ENCODE results near the gene VAMP8.
"Not testable (repeated sequence)": the region's sequence is repeated elsewhere in the genome, so short reads cannot be mapped to it uniquely, and the experiment has no call there.

VAMP8 gene

DNA sequence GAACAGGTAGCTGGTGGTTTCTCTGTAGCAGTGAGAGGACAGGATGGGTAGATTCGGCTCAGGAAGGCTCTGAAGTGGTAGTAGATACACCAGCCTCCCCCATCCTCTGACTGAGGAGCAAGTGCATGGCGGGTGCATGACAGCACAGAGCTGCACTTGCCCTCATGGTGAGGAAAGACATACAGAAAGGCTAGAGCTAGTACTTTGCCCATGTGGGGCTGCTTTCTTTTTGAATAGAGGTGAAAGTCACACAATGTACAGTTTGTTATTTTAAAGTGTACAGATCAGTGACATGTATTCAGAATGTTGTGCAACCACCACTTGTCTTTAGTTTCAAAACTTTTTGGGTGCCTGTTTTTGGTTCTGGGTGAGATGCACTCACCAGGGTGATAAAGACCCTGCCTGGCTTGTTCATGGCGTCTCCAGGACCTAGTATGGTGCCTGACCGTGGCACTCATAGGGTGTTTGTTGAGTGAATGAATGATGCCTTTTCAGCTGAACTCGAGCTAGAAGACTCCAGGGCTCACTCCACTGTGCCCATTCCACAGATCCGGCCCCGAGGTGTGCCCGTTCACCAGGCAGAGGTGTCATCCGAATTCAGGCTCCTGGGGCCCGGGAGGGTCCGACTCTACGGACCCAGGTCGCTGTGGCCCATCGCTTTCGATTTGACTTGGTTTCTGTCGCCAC is 6.4 kb downstream of the VAMP8 start:
- peak; percentile 42 for DNase-seq

DNA sequence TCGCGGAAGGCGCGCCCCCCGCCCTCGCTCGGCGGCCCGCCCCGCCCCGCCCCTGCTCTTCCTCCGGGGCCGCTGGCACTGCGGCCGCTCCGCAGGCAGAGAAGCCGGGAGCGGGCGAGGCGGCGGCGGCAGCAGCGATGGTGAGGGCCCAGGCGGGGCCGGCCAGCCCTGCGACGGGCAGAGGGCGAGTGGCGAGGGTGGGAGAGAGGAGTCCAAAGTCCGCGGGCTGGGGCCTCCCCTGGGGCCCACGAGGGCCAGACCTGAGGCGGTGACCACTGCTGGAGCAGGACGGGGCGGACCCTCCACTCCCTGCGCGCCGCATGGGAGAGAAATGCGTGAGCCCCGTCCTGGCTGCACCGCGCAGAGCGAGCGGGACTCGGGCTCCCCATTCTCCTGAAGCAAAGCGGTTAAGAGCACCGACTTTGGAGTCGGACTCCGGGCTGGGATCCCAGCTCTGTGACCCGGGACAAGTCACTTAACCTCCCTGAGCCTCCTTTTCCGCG is 7.0 kb downstream of the VAMP8 start, which contains the start of gene VAMP5:
Gene VAMP5, plus strand, starts transcription at position 78 of the 503 bp plus-strand sequence. Its CDS starts 60 bp downstream, at position 138.
- DNase-seq = peak; percentile 31

DNA sequence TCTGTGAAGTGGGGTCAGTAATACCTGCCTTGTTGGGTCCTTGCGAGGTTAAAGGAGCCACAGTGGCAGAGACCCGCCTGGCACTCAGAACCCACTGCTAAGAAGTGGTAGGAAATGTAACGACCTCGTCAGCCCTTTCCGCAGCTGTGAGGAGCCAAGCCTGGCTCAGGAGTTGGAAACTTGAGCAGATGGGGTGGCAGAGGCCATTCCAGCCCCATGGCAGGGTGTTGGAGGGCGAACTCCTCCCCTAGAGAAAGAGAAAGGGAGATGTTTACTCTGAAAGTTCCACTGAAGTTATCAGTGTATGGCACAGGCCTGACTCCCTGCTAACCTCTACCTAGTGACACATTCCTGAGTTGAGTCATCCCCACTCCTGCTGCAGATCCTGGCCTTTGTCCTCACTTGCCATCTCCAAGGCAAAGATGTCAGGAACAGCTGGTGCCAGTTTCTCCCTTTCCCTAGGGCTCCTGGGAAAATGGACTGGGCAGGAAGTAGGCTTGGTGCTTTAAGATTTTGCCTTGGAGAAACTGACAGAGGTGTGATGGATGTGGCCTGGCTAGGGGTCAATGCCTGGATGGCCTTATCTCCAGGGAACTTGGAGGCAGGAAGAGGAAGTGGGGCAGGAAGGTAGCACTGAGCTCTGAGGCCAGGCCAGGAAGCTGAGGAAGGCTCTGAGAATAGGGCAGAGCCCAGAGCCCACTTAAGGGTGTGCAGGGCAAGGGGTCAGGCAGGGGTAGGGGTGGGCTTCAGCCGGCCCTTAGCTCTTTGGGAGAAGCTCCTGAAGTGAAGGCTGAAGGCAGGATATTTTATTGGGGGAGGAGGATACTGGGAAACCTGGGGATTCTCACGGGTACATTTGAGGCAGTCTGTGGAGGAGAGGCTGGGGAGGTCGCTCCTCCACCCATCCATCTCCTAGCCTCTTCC is 7.7 kb downstream of the VAMP8 start:
- DNase-seq = peak; percentile 46

DNA sequence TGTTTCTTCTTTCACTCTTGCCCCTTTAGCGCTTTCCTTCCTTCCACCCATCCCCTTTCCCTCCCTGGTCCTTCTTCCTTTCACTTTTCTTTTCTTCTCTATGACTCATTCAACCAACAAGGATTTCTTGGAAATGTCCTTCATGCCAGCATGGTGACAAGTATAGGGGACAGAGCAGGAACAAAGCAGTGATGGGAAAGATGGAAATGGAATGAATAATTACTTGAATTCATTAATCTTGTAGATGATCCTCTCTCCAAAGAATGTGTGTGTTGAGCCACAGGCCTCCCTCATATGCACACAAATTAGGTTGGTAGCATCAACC is 8.4 kb downstream of the VAMP8 start:
- DNase-seq = no peak

DNA sequence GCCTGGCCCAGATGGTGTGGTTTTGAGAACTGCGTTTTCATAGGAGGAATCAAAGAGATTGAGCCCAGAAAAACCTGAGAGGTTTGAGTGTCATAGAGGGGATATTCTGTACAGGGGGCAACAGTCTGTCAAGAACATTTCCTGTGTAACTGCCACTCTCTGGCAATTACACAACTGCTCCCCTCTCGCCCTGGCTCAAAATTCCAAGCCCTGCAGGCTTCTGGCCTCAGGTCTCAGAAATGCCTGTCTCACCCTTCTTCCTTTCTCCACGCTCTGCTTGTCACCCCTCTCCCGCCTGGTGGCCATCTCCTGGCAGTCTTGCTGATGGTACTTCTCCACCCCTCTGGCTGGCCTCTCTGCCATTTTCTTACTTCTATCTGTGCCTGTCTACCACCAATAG is 10.8 kb downstream of the VAMP8 start:
- no peak for DNase-seq

DNA sequence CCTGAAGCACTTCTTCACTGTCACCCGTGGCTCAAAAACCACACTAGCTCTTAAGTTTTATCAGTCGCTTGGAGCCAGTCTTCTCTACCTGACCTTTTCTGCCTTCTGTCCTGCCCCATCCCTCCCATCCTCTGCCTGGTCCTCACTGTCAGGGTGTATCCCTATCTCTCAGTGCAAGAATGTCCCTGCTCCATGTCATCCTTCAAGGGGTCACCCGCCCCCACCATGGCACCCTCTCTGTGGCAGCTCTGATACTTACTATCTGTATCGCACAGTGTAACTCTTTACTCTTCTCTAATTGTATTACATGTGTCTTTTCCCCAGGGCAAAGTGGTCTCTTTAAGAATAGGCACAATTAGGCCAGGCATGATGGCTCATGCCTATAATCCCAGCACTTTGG is 11.3 kb downstream of the VAMP8 start:
- no peak for DNase-seq

DNA sequence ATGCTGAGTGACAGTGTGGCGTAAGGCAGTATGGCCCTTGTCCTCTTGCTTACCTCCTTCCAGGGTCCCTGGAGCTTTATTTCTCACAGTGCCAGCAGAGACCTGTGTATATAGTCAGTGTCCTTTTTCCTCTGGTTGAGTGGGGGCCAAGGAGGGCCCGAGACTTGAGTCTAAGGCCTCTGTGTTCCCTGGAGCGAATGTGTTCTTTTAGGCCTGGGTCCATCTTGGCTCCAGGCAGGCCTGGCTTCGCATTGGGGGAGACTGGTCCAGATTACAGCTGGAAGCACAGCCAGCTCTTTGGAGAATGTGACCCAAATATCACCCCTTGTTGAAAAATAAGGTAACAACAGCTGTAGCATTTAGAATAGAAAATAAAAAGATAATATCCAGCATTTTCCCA is 11.8 kb downstream of the VAMP8 start:
- no peak for DNase-seq

DNA sequence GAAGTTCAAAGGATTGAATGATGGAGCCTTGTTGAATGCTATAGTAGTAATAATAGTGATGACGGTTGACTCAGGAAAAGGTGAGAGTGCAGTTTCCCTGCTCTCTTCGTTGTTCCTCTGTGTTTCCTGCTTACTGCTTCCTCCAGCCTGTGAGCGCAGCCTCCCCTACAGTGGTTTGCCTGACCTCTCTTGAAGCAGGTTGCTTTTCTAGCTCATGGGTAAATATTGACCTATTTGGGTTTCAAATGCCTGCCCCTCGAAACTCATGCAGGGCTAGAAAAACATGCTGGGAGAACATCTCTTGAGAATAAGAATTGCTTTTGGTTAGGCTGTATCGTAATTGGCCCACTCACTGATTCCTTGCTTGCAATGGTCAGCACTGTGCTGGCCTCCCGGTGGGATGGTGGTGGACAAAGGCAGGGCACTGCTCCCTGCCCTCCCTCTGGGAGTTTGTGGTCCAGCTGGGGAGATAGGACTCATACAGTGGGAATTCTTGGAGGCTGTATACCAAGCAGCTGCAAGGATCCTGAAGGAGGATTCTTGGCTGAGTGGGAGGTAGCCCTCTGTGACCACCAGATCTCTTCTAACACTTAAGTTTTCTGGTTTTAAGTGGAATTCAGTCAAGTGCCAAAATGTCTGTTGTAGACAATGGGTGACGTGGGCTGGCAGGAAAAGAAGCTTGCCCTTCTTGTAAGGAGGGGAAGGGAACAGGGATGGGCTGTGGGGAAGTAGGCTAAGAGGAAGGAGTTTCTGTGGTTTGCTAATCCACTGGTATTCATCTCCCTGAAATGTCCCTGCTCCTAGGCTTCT is 12.8 kb downstream of the VAMP8 start:
- no peak for DNase-seq

DNA sequence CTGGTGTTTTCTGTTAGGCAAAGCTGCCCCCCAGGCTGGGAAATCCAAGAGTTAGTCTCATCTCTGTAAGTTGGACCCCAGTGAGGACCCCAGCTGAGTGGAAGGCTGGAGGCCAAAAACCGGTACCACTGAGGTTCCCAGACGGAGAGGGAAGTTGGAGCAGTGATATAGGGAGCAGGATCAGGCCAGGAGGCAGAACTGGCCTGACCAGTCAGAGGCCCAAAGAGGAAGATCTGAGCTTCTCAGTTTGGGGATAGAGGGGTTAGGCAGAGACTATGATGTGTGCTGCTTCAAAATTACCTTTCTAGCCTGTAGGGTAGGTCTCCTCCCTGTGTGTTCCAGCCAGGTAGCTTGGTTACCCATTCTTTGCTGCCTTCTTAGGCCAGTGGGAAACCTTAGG is 13.6 kb downstream of the VAMP8 start:
- DNase-seq = no peak

DNA sequence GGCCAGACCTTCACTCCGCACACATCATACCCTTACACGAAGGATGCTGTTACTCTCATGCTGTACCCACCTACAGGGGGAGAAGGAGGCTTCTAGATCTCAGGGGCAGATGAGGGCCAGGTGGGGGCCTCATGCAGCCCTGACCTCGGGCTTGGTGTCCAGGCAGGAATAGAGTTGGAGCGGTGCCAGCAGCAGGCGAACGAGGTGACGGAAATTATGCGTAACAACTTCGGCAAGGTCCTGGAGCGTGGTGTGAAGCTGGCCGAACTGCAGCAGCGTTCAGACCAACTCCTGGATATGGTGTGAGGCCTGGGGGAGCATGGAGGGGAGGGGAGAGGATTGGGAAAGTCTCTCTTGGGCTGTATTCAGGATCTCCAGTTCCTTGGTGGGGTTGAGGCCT is 14.2 kb downstream of the VAMP8 start:
- no peak for DNase-seq

DNA sequence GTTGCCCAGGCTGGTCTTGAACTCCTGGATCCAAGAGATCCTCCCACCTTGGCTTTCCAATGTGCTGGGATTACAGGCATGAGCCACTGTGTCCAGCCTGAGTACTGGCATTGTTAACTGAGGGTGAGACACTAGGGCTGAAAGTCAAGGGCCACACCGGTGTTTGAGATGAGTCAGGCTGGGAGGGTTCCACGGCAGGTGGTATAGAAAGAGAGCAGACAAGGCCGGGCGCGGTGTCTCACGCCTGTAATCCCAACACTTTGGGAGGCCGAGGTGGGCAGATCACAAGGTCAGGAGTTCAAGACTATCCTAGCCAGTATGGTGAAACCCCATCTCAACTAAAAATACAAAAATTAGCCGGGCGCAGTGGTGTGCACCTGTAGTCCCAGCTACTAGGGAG is 14.9 kb downstream of the VAMP8 start:
- not testable (repeated sequence) for DNase-seq

DNA sequence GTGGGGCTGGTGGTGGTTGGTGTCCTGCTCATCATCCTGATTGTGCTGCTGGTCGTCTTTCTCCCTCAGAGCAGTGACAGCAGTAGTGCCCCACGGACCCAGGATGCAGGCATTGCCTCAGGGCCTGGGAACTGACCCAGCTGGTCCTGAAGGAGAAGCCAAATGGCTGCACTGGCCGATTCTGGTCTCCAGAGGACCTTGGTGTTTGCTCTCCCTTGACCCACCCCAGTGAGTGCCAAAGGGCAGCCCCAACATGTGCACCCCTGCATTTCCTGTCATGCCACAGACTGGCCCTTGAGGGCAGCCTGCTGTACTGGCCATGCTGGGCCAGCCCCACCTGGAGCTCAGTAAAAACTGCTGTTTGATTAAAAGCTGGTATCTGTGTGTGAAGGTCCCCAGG is 15.6 kb downstream of the VAMP8 start:
- no peak for DNase-seq

DNA sequence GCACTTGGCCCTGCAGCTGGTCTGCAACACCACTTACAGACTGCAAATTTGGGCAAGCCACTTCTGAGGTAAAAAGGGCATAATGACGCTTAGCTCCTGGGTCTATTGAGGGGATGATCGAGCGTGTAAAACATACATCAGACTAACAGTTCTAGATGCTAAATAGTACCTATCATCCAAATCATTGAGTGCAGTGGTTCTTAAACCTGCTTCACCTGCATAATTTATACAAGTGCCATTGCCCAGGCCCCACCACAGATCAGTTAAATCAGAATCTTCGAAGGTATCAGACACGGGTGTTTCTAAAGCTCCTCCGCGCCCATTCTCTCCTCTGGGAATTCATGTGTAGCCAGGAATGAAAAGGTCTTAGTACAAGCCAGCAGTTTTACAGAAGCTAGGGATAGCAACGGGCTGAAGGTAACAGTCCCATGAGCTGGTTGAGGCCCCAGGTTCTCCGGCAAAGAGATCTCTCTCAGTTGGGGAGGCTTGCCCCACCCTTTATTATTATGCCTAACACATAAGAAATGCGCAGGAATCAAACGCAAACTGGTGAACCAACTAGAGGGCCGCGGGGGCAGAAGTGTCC is 17.4 kb downstream of the VAMP8 start:
- DNase-seq = no peak

DNA sequence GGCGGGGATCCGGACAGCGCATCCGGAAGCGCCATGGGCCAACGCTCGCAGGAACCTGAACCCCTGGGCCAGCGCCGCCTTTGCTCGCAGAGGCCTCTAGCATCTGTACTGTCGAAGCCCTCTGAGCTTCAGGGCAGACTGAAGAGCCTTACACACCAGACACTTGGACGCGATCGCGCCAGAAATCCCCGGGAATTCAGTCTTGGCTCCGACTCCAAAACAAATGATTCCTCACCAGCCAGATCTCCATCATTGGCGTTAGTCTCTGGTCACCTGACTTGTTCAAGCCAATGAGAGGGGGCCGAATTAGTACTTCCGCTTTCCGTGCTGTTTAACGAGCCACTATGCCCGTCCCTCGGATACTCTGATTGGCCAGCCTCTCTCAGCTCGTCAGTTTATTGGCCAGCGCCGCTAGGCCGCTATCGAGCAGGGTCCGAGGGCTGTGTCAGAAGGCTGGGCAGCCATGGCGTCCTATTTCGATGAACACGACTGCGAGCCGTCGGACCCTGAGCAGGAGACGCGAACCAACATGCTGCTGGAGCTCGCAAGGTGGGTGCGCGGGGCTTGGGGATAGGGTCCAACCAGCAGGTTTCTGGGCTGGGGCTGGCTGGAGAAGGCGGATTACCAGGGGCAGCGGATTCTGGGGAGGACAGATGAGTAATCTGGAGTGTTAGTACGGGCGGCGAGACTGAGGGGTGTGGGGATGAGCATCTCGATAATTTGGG is 18.1 kb downstream of the VAMP8 start, which contains the start of gene RNF181:
Gene RNF181, plus strand, starts transcription at position 445 of the 725 bp plus-strand sequence. Its CDS starts 19 bp downstream, at position 464.
- DNase-seq = peak; percentile 93

DNA sequence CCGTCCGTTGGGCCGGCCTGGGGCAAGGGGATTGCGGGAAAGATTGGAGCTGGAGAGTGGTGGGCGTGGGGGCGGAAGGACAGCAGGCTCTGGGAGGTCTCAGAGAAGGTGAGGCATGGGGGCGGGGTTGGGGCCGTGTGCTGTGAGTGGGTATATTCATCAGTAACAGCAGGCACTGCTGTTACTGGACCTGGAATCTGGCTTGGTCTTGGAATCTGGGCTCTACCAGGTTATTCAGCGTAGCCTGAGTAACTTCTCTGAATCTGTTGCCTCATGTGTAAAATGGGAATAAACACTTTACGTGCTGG is 18.6 kb downstream of the VAMP8 start:
- DNase-seq = peak; percentile 54

DNA sequence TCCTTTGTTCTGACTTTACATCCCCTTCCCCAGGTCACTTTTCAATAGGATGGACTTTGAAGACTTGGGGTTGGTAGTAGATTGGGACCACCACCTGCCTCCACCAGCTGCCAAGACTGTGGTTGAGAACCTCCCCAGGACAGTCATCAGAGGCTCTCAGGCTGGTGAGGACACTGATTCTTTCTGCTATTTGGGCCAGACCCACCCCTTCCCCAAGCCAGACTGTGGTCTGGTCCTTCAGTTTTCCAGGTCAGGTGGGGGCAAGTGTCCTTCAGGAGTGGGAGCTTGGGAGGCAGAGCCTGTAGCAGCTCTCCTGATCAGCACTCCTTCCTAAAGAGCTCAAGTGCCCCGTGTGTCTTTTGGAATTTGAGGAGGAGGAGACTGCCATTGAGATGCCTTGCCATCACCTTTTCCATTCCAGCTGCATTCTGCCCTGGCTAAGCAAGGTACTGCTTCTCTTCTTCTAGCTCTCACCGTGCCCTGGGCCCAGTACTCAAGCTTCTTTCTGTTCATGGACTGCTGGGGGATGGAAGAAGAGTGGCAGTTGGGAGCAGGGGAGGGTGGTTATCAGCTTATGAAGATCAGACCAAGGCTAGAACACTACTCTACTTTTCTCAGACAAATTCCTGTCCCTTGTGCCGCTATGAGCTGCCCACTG is 19.2 kb downstream of the VAMP8 start:
- DNase-seq = no peak

DNA sequence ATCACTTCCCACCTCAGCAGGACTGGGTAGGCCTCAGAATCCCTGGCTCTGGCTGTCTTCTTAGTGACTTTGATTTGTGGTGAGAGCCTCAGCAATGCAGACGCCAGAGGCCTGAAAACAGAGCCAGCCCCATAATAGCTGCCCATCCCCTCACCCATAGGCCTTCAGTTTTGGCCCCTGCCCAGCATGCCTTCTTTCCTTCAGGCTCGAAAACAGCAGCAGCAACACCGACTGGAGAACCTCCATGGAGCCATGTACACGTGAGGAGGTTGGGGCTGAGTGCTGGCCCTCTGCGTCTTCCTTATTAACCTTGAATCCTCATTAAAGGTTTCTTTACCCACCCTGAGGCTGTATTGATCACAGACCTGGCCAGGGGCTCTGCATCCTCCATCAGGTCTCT is 19.9 kb downstream of the VAMP8 start:
- DNase-seq = no peak

DNA sequence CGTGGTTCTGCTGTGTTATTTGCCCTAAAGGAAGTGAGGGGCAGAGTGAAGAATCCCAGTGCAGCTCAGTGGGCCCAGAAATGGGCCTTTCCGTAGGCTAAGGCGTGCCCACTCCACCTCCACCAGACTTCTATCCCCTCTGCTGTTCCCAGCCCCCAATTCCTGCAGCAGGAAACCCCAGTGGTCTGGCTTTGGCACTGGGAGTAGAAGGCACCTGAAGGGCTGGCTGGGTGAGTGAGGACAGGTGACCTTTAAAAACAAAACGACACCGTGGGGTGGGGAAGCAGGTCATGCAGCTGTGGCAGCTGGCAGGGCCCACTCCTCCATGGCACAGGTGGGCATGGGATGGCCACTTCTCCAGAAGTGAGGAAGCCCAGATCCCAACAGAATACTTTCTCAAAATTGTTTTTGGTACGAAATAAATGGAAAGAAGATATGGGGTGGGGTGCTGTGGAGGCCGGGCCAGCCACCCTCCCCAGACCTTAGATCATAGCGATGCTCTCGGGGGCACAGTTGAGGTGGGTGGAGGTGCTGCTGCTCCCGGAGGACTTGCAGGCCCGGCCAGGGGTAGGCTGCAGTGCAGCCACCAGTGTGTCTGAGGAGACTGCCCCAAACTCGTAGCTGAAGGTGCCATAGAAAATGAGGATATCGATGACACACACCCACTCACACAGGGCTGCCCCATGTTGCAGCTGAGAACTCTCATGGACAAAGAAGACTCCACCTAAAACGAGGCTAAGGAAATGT is 21.4 kb downstream of the VAMP8 start:
- no peak for DNase-seq

DNA sequence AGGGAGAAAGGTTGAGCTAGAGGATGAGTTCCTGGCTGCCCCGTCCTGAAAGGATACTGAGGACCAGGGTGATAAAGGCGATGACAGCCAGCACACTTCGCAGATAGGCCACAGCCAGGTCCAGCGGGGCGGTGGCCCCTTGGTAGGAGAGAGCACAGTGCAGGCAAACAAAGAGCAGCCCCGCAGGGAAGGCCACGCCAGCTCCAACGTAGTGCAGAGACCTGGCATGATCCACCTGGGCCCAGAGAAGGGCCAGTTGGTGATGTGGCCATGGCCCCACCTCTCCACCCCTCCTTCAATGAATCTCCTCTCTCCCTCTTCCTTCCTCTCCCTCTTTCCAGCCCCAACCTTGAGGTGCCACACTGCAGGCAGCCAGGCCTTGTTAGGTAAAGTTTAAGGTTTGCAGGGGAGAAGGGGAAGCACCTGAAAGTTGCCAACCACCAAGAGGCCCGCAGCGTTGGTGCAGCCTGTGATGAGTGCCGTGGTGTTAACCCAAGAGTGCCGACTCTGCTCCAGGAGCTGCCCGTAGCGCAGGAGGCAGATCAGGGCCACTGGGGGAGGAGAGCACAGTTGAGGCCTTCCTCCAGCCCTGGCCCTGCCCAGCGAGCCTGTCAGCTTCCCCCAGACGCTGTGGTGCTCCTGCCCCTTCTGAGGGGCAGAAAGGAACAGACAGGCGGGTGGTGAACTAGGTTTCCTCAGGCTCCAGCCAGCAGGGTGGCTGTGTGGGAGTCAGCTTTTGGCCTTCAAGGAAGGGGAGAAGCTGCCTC is 22.3 kb downstream of the VAMP8 start:
- DNase-seq = no peak

DNA sequence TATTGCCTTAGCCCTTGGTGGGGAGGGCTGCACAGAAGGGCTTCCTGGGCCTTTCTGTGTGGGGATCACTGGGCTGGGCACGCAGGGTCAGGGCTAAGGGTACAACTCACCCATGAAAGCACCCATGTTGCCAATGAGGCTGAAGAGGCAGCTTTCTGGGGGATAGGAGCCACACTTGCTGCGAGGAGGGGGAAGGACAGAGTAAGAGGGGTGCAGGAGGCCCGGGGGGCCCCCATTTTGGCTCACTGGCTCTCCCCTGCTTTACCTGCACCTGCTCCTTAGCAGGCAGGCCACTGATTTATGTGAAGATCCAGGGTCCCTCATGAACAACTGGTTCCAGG is 22.8 kb downstream of the VAMP8 start:
- DNase-seq = no peak
